ENCODE results near the gene KRTAP10-1.

DNA sequence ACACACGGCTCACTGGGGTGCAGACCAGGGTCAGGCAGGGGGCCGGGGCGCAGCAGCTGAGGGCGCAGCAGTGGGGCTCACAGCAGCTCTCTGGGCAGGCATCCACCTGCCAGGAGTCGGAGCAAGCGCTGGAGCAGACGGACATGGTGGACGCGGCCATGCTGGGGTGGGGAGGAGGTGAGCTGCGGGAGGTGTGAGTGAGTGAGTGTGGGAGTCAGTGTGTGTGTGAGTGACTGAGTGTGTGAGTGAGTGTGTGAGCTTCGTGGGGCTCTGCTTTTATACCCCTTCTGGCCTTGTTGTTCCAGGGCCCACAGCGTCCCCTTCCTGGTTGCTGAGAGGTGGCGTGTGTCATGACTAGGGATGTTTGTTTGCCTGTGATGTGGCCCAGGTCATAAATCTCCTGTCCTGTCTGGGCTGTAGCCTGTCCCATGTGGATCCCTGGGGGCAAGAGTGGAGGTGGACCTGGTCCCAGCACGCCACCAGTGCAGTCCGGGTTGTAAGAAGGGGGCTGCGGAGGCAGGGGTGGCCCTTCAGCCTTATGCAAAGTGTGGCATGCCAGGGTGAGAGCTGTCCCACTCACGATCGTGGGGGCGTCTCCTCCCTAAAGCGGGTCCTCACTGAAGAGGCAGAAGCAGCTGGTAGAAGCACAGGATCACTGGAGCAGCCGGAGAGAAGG is at the start of gene KRTAP10-1:
- TF ChIP-seq POLR2A (IDR thresholded peaks at IDR 0.05; ENCODE audit: low read depth) (no peak), EP300 (IDR thresholded peaks at IDR 0.05) (no peak), POLR2AphosphoS5 (IDR thresholded peaks at IDR 0.05) (no peak)
- TF ChIP-seq, protein P1, sequence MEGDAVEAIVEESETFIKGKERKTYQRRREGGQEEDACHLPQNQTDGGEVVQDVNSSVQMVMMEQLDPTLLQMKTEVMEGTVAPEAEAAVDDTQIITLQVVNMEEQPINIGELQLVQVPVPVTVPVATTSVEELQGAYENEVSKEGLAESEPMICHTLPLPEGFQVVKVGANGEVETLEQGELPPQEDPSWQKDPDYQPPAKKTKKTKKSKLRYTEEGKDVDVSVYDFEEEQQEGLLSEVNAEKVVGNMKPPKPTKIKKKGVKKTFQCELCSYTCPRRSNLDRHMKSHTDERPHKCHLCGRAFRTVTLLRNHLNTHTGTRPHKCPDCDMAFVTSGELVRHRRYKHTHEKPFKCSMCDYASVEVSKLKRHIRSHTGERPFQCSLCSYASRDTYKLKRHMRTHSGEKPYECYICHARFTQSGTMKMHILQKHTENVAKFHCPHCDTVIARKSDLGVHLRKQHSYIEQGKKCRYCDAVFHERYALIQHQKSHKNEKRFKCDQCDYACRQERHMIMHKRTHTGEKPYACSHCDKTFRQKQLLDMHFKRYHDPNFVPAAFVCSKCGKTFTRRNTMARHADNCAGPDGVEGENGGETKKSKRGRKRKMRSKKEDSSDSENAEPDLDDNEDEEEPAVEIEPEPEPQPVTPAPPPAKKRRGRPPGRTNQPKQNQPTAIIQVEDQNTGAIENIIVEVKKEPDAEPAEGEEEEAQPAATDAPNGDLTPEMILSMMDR (IDR thresholded peaks at IDR 0.05) = no peak
